LNCAP (cell line): ENCODE results near the gene PIH1D2.

Experiments
- CTCF ChIP-seq: fragments of 450-650 bp; IDR thresholded peaks from 2 replicates; pipeline ENCODE4 v1.5.1; 2017; ENCODE audit warnings: mild to moderate bottlenecking

Gene PIH1D2

GRCh38 chr11:112073941-112074811 lies at the start of gene PIH1D2, which contains the start of gene NKAPD1:
TSS of gene PIH1D2 (minus strand) at chr11:112074017. CDS start at chr11:112073174, 843 bp downstream.
TSS of gene NKAPD1 (plus strand) at chr11:112074299. CDS start at chr11:112075575, 1,276 bp downstream.
- TF ChIP-seq CTCF: no peak

- no peak for TF ChIP-seq CTCF
Observed at GRCh38 chr11:112123129-112123528, 49.3 kb upstream of the PIH1D2 start.

- no peak for TF ChIP-seq CTCF
Observed at GRCh38 chr11:112121981-112122615, 48.3 kb upstream of the PIH1D2 start.

DNA sequence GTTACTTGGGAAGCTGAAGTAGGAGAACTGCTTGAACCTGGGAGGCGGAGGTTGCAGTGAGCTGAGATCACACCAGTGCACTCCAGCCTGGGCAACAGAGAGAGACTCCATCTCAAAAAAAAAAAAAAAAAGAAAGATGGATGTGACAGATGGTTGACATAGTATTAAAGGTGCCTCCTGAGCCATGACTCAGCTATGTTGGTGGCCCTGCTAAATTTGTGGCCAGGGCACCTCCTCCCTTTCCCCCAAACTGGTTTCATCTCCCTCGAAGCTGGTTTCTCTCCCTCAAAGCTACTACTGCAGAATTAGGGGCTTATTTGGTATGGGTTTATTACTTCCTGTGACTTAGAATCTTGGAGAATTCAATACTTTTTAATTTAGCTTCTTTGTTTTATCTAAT lies 44.4 kb upstream of the PIH1D2 start:
- TF ChIP-seq CTCF: no peak

DNA sequence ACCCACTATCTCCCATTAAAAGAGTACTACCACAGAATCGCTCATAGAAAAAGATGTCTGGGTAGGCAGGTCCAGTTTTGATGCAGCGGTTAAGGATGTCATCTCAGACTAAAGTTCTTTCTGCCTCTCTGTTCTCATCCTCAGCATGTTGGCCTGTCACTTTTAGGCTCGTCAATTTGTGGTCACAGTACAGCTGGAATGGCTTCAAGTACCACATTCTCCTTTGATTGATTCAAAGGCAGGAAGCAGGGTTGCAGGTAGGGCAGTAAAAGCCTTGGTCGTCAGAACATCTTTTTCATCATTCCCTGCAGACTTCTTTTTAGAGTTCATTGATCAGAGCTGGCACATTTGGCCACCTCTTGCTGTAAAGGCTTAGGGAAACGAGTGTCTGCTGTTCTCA lies 41.6 kb upstream of the PIH1D2 start:
- TF ChIP-seq CTCF: no peak

- TF ChIP-seq CTCF: no peak
Observed at GRCh38 chr11:112114460-112114859, 40.6 kb upstream of the PIH1D2 start.

GRCh38 chr11:112113539-112114457 lies 40.0 kb upstream of the PIH1D2 start:
- TF ChIP-seq CTCF: peak; percentile 57
